ENCODE measurements around the gene TRAPPC12. TPM values are rescaled to one million over a fixed set of nuclear protein-coding genes. Genes with fewer than 3 reads are reported as not detected.

TRAPPC12 gene
- polyA plus RNA-seq, 1 donor (not counting 4 experiments of a cell fraction or from before 2014, with no cell fraction given) = 44.2 TPM

DNA sequence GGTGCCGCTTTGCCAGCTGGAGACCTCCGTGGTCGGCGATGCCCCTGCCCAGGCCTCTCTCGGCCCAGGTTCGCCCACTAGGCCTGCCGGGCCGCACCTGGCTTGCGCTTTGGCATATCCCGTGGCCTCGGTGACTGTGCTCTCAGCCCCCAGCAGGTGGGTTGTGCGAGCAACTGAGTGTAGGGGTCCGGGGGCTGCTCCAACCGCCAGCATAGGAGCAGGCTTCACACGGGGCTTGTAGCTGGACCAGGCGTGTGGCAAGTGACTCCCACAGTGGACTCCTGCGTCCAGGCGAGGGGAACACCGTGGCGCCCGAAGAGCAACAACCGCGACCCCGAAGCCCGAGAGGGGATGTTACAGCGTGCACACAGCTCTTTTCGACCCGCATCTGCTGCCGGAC lies 9.7 kb downstream of the TRAPPC12 start:
- dilution Hi-C loops (cut with MboI; ENCODE audit: extremely low pct_ligation_motif_present, low sequenced_read_pairs) = no loop called here
- Histone ChIP-seq H3K4me2 (ENCODE audit: control insufficient read depth, extremely low read depth, insufficient read depth, low read depth, low read length) (no peak overlapping the region), H3K4me1 (ENCODE audit: control insufficient read depth, extremely low read depth, insufficient read depth, low read length) (no peaks in the 10 kb centered on the region), H3K27me3 (ENCODE audit: control insufficient read depth, extremely low read depth, insufficient read depth, low read length) (no peaks in the 10 kb centered on the region), H4K20me1 (ENCODE audit: control insufficient read depth, extremely low read depth, insufficient read depth, low read length) (no peaks in the 10 kb centered on the region), H3K4me3 (ENCODE audit: control insufficient read depth in 2 of 3, extremely low read depth in 1 of 3, insufficient read depth in 2 of 3, low read depth in 1 of 3, low read length in 3 of 3) (no peak overlapping the region), H3K36me3 (ENCODE audit: control insufficient read depth in 2 of 2, extremely low read depth in 1 of 2, insufficient read depth in 2 of 2, low read length in 2 of 2) (peaks cover 12 to 22% of the 10 kb centered on the region in 2 experiments), H2AFZ (ENCODE audit: control insufficient read depth, low read length) (no peak overlapping the region), H3K9me1 (ENCODE audit: control insufficient read depth, extremely low read depth, insufficient read depth, low read length) (no peaks in the 10 kb centered on the region), H3K9me3 (ENCODE audit: control insufficient read depth, low read depth, low read length) (no peaks in the 10 kb centered on the region), H3K79me2 (ENCODE audit: control insufficient read depth, insufficient read depth, low read length) (peaks cover 44% of the 10 kb centered on the region), H3K9ac (ENCODE audit: control insufficient read depth, extremely low read depth, insufficient read depth, low read length) (no peak overlapping the region), H3K27ac (ENCODE audit: control insufficient read depth, insufficient read depth, low read length) (no peak overlapping the region)
- TF ChIP-seq CTCF (optimal IDR thresholded peaks at IDR 0.05 in 1 of 3, IDR thresholded peaks at IDR 0.05 in 1 of 3, conservative IDR thresholded peaks at IDR 0.05 in 1 of 3; ENCODE audit: extremely low read depth in 1 of 3, insufficient read depth in 2 of 3, low read length in 3 of 3) = no peak
- TF ChIP-seq EZH2 (IDR thresholded peaks at IDR 0.05; ENCODE audit: low read length) = no peak
- no peak for FAIRE-seq
- DNase-seq (ENCODE audit: low read depth, low spot score) = no peak

GRCh38 chr2:3390041-3390440 lies 10.5 kb downstream of the TRAPPC12 start:
- no peaks in the 10 kb centered on the region for H3K9me3 ChIP-seq (ENCODE audit: control insufficient read depth, low read depth, low read length)
- peaks cover 12 to 22% of the 10 kb centered on the region in 2 experiments for H3K36me3 ChIP-seq (ENCODE audit: control insufficient read depth in 2 of 2, extremely low read depth in 1 of 2, insufficient read depth in 2 of 2, low read length in 2 of 2)
- no peak overlapping the region for H2AFZ ChIP-seq (ENCODE audit: control insufficient read depth, low read length)

More at GRCh38 chr2:3390041-3390440, 10.5 kb downstream of the TRAPPC12 start:
- Histone ChIP-seq H3K4me3 (ENCODE audit: control insufficient read depth in 2 of 3, extremely low read depth in 1 of 3, insufficient read depth in 2 of 3, low read depth in 1 of 3, low read length in 3 of 3) (no peak overlapping the region), H3K9me1 (ENCODE audit: control insufficient read depth, extremely low read depth, insufficient read depth, low read length) (no peaks in the 10 kb centered on the region), H3K4me2 (ENCODE audit: control insufficient read depth, extremely low read depth, insufficient read depth, low read depth, low read length) (no peak overlapping the region), H3K4me1 (ENCODE audit: control insufficient read depth, extremely low read depth, insufficient read depth, low read length) (no peaks in the 10 kb centered on the region), H3K79me2 (ENCODE audit: control insufficient read depth, insufficient read depth, low read length) (peaks cover 38% of the 10 kb centered on the region), H3K27me3 (ENCODE audit: control insufficient read depth, extremely low read depth, insufficient read depth, low read length) (no peaks in the 10 kb centered on the region), H3K9ac (ENCODE audit: control insufficient read depth, extremely low read depth, insufficient read depth, low read length) (no peak overlapping the region), H4K20me1 (ENCODE audit: control insufficient read depth, extremely low read depth, insufficient read depth, low read length) (no peaks in the 10 kb centered on the region), H3K27ac (ENCODE audit: control insufficient read depth, insufficient read depth, low read length) (no peak overlapping the region)
- TF ChIP-seq EZH2 (IDR thresholded peaks at IDR 0.05; ENCODE audit: low read length) (no peak), CTCF (optimal IDR thresholded peaks at IDR 0.05 in 1 of 3, IDR thresholded peaks at IDR 0.05 in 1 of 3, conservative IDR thresholded peaks at IDR 0.05 in 1 of 3; ENCODE audit: extremely low read depth in 1 of 3, insufficient read depth in 2 of 3, low read length in 3 of 3) (no peak)
- no peak for FAIRE-seq
- dilution Hi-C loops (cut with MboI; ENCODE audit: extremely low pct_ligation_motif_present, low sequenced_read_pairs) = no loop called here
- no peak for DNase-seq (ENCODE audit: low read depth, low spot score)
